GM12865 (cell line): ENCODE measurements around the gene MFSD2B.
"Not testable (repeated sequence)": the region's sequence is repeated elsewhere in the genome, so short reads cannot be mapped to it uniquely, and the experiment has no call there.

ENCODE experiments used
- DNase-seq: peaks from one replicate; pipeline ENCODE4 v3.0.0; 2010; ENCODE audit warnings: low read depth
- H3K4me3 ChIP-seq: 2 replicates; pipeline ENCODE4 v1.5.1; 2011; ENCODE audit warnings: mild to moderate bottlenecking, low read depth, low read length, control low read depth
- CTCF ChIP-seq: IDR thresholded peaks from 2 replicates; pipeline ENCODE4 v1.5.1; 2011; ENCODE audit warnings: low read length, control low read depth, low read depth, inconsistent platforms; ENCODE audit not compliant: insufficient read depth; ENCODE audit errors: missing control alignments

Gene MFSD2B

DNA sequence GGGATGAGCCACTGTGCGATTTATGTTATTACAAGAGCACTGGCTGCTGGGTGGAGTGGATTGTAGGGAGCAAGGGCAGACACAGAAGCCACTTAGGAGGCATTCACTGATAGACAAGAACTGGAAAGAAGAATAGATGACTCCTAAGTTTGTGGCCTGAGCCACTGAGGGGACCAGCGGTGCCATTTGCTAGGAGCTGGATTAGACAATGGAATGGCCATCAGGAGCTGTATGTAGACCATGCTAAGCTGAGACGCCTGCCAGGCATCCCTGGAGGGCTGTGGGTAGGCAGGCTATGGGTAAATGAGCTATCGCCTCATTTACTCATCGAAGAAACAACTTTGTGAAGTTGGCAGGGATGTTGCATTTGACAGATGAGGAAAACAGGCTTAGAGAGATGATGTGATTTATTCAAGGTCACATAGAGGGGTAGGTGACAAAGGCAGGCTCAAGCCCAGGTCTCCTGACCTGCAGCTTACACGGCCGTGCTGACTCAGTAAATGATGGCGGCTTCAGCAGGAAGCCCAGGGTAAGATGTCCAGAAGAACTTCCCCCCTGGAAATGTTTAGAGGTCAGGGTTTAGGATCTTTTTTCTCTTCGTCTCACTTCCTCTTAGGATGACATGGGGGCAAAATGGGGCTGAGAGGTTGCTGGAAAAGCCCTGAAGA, 2.8 kb downstream of the MFSD2B start:
- no peak for TF ChIP-seq CTCF
- no peak for DNase-seq
- no peak overlapping the region for H3K4me3 ChIP-seq

DNA sequence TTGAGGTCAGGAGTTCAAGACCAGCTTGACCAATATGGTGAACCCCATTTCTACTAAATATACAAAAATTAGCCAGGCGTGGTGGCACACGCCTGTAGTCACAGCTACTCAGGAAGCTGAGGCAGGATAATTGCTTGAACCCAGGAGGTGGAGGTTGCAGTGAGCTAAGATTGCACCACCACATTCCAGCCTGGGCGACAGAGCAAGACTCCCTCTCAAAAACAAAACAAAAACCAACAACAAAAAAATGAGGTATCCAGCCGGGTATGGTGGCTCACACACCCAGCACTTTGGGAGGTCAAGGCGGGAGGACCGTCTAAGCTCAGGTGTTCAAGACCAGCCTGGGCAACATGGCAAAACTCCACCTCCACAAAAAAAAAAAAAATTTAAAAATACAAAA, 5.0 kb downstream of the MFSD2B start:
- DNase-seq, H3K4me3 ChIP-seq: not testable (repeated sequence)

DNA sequence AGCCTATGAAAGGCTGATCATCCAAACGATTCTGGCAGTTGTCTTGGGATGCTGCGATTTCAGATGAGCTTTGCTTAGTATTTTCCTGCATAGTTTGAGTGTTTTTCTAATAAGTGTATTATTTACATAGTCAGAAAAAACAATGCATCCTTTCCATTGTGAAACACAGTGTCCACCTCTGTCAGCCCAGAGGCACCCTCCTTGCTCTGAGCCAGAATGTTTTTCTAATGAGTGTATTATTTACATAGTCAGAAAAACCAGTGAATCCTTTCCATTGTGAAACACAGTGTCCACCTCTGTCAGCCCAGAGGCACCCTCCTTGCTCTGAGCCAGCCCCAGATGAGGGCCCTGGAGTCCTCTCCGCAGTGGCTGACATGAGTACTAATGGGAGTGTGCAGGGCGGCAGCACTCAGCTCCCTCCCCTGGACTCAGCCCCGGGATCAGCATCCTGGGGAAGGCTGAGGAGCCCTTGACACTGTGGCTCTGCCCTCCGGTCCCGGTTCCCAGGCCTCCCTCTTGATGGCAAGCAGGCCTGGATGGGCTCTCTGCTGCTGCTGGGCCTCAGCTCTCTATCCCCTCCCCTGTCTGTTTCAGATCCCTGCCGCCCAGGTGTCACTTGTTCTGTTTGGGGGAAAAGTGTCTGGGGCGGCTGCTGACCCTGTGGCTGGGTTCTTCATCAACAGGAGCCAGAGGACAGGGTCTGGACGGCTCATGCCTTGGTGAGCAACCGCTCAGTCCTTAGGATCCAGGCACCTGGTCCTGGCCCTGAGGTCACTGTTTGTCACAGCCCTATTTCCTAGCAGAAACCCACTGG, 5.9 kb downstream of the MFSD2B start:
- no peak for TF ChIP-seq CTCF
- DNase-seq = no peak

GRCh38 chr2:24016376-24016761, 6.5 kb downstream of the MFSD2B start:
- no peak for DNase-seq
- H3K4me3 ChIP-seq = no peak overlapping the region
- TF ChIP-seq CTCF = no peak

More for the DNA sequence above, 5.9 kb downstream of the MFSD2B start:
- H3K4me3 ChIP-seq = no peak overlapping the region

DNA sequence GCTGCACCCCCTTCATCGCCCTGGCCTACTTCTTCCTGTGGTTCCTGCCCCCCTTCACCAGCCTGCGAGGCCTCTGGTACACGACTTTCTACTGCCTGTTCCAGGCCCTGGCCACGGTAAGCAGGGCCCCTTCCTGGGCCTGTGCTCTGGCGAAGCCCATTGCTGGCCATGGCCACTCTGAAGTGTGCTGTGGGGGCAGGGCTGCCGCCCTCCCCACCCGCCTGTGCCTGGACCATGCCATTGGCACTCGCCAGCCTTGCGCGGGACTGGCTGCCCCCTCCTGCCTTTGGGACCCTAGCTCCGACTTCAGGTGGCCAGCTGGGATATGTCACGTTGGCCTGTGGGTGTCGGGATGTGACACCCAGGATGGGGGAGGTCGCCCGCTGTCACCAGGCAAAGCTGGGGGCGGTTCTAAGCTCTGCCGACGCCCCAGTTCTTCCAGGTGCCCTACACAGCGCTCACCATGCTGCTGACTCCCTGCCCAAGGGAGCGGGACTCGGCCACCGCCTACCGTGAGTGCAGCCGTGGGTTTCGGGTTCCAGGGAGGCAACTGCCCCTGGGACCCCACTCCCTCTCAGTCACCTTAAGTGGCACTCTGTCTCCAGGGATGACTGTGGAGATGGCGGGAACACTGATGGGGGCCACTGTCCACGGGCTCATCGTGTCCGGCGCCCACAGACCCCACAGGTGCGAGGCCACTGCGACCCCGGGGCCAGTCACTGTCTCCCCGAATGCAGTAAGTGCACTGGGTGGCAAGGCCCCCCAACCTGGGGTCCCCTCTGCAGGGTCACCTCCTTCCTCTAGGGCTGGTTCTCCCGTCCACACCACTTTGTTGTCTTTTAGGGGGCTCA, 7.2 kb downstream of the MFSD2B start:
- DNase-seq = no peak
- H3K4me3 ChIP-seq = no peak overlapping the region
- no peak for TF ChIP-seq CTCF

GRCh38 chr2:24017711-24018110, 7.8 kb downstream of the MFSD2B start:
- H3K4me3 ChIP-seq = no peak overlapping the region
- TF ChIP-seq CTCF = no peak
- no peak for DNase-seq

GRCh38 chr2:24018241-24018640, 8.4 kb downstream of the MFSD2B start:
- H3K4me3 ChIP-seq = no peak overlapping the region
- TF ChIP-seq CTCF = no peak
- no peak for DNase-seq
